HEK293T (cell line): ENCODE results near the gene LANCL3.

ENCODE experiments used
- CTCF ChIA-PET: fragments of 350-600 bp; formaldehyde crosslinking; extraction: SDS; loops from one replicate; lab custom pipeline; 2021; ENCODE audit warnings: antibody characterized with exemption, inconsistent platforms; lab: Yijun Ruan, JAX
- POLR2A ChIA-PET: fragments of 350-600 bp; formaldehyde crosslinking; extraction: SDS; loops from one replicate; lab custom pipeline; 2020; ENCODE audit warnings: antibody characterized with exemption, inconsistent platforms; lab: Yijun Ruan, JAX
- DNase-seq: peaks from one replicate; pipeline ENCODE4 v3.0.0; 2012; ENCODE audit warnings: mixed read lengths; ENCODE audit errors: extremely low spot score
- ARNT ChIP-seq: fragments of 450-650 bp; IDR thresholded peaks from 2 replicates; pipeline ENCODE4 v1.6.1; 2017; ENCODE audit warnings: mild to moderate bottlenecking
- BHLHE40 ChIP-seq: fragments of 450-650 bp; IDR thresholded peaks from 2 replicates; pipeline ENCODE4 v1.6.1; 2016; ENCODE audit warnings: mild to moderate bottlenecking, moderate library complexity, borderline replicate concordance
- CTBP1 ChIP-seq: fragments of 450-650 bp; IDR thresholded peaks from 2 replicates; pipeline ENCODE4 v1.6.1; 2016; ENCODE audit warnings: borderline replicate concordance
- ELF4 ChIP-seq: fragments of 450-650 bp; IDR thresholded peaks from 2 replicates; pipeline ENCODE4 v1.6.1; 2017; ENCODE audit warnings: antibody characterized with exemption
- FOXA1 ChIP-seq: fragments of 450-650 bp; IDR thresholded peaks from 2 replicates; pipeline ENCODE4 v1.6.1; 2016; ENCODE audit warnings: mild to moderate bottlenecking
- FOXK2 ChIP-seq: fragments of 450-650 bp; IDR thresholded peaks from 2 replicates; pipeline ENCODE4 v1.6.1; 2016; ENCODE audit warnings: mild to moderate bottlenecking
- FOXM1 ChIP-seq: fragments of 450-650 bp; IDR thresholded peaks from 2 replicates; pipeline ENCODE4 v1.6.1; 2017; ENCODE audit warnings: mild to moderate bottlenecking, borderline replicate concordance
- HDGF ChIP-seq: fragments of 450-650 bp; IDR thresholded peaks from 2 replicates; pipeline ENCODE4 v1.6.1; 2017; ENCODE audit warnings: antibody characterized with exemption, borderline replicate concordance
- L3MBTL2 ChIP-seq: fragments of 450-650 bp; conservative IDR thresholded peaks from 2 replicates; pipeline ENCODE4 v1.6.1; 2016; ENCODE audit warnings: mild to moderate bottlenecking
- LEF1 ChIP-seq: fragments of 450-650 bp; IDR thresholded peaks from 2 replicates; pipeline ENCODE4 v1.6.1; 2017; ENCODE audit warnings: mild to moderate bottlenecking, borderline replicate concordance
- NFRKB ChIP-seq: fragments of 450-650 bp; IDR thresholded peaks from 2 replicates; pipeline ENCODE4 v1.6.1; 2016; ENCODE audit warnings: mild to moderate bottlenecking, moderate library complexity
- PKNOX1 ChIP-seq: fragments of 450-650 bp; IDR thresholded peaks from 2 replicates; pipeline ENCODE4 v1.6.1; 2016
- SP1 ChIP-seq: fragments of 450-650 bp; IDR thresholded peaks from 2 replicates; pipeline ENCODE4 v1.6.1; 2017
- SUZ12 ChIP-seq: fragments of 450-650 bp; IDR thresholded peaks from 2 replicates; pipeline ENCODE4 v1.6.1; 2016; ENCODE audit warnings: mild to moderate bottlenecking
- TARDBP ChIP-seq: fragments of 450-650 bp; IDR thresholded peaks from 2 replicates; pipeline ENCODE4 v1.6.1; 2016
- ZNF384 ChIP-seq: fragments of 450-650 bp; IDR thresholded peaks from 2 replicates; pipeline ENCODE4 v1.6.1; 2016

LANCL3 gene

GRCh38 chrX:37666516-37666915, 95.1 kb downstream of the LANCL3 start:
- CTCF ChIA-PET = no interaction called here
- TF ChIP-seq ELF4 = no peak
- no peak for TF ChIP-seq ARNT
- TF ChIP-seq FOXM1 = no peak
- TF ChIP-seq PKNOX1 = no peak
- DNase-seq = no peak
- POLR2A ChIA-PET = no interaction called here

- ChIA-PET POLR2A (no interaction called here), CTCF (no interaction called here)
- no peak for DNase-seq
- TF ChIP-seq HDGF (no peak), FOXK2 (no peak), ARNT (no peak), NFRKB (no peak), CTBP1 (no peak), TARDBP (no peak), FOXA1 (no peak), L3MBTL2 (no peak), FOXM1 (no peak), SP1 (no peak), PKNOX1 (no peak), LEF1 (no peak), BHLHE40 (no peak), ELF4 (no peak), SUZ12 (no peak), ZNF384 (no peak)
Measured at GRCh38 chrX:37667141-37667540, 95.7 kb downstream of the LANCL3 start.

- ChIA-PET POLR2A (no interaction called here), CTCF (no interaction called here)
- TF ChIP-seq LEF1 (no peak), CTBP1 (no peak), HDGF (no peak), ZNF384 (no peak), ARNT (no peak), TARDBP (no peak), PKNOX1 (no peak), BHLHE40 (no peak), L3MBTL2 (no peak), ELF4 (no peak), SP1 (no peak), FOXK2 (no peak), FOXM1 (no peak), NFRKB (no peak), SUZ12 (no peak), FOXA1 (no peak)
- no peak for DNase-seq
Measured at GRCh38 chrX:37672563-37672962, 101.1 kb downstream of the LANCL3 start.

GRCh38 chrX:37676811-37677210, 105.3 kb downstream of the LANCL3 start:
- no peak for DNase-seq
- CTCF ChIA-PET = no interaction called here
- POLR2A ChIA-PET = no interaction called here
- TF ChIP-seq ELF4 (no peak), L3MBTL2 (no peak), SP1 (no peak), FOXM1 (no peak), ZNF384 (no peak), BHLHE40 (no peak), SUZ12 (no peak), FOXK2 (no peak), NFRKB (no peak), PKNOX1 (no peak), TARDBP (no peak), HDGF (no peak)

- POLR2A ChIA-PET = no interaction called here
- DNase-seq = no peak
- CTCF ChIA-PET = no interaction called here
- no peak for TF ChIP-seq BHLHE40
Measured at GRCh38 chrX:37677243-37677642, 105.8 kb downstream of the LANCL3 start.

- ChIA-PET CTCF (no interaction called here), POLR2A (no interaction called here)
- TF ChIP-seq FOXM1 (no peak), SP1 (no peak), PKNOX1 (no peak), BHLHE40 (no peak), ELF4 (no peak), ZNF384 (no peak), TARDBP (no peak), FOXK2 (no peak), FOXA1 (no peak), SUZ12 (no peak), HDGF (no peak), LEF1 (no peak), CTBP1 (no peak)
- DNase-seq = no peak
Measured at GRCh38 chrX:37677765-37678164, 106.3 kb downstream of the LANCL3 start.
